ENCODE measurements around the gene MORN1.

MORN1 gene

DNA sequence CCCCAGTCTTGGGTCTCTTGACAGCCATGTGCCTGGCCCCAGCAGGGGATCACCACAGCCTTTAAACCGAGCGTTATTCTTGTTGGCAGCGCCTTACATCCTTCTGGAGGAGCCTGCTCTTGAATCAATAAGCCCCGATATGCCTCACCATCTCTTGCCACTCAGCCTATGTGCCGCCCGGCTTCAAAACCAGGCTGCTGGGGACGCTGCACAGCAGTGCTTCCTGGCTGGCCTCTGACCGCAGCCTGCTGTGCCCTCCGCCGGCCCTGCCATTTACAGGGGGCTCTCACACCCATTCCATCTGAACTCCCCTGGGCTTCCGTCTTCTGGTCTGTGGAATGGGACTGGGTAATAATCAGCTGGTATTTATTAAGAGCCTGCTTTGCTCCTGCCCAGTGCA is 24.0 kb upstream of the MORN1 start:
- H3K9me3 ChIP-seq (ENCODE audit: control insufficient read depth, low read length), result no peaks in the 10 kb centered on the region
- TF ChIP-seq, protein P1, sequence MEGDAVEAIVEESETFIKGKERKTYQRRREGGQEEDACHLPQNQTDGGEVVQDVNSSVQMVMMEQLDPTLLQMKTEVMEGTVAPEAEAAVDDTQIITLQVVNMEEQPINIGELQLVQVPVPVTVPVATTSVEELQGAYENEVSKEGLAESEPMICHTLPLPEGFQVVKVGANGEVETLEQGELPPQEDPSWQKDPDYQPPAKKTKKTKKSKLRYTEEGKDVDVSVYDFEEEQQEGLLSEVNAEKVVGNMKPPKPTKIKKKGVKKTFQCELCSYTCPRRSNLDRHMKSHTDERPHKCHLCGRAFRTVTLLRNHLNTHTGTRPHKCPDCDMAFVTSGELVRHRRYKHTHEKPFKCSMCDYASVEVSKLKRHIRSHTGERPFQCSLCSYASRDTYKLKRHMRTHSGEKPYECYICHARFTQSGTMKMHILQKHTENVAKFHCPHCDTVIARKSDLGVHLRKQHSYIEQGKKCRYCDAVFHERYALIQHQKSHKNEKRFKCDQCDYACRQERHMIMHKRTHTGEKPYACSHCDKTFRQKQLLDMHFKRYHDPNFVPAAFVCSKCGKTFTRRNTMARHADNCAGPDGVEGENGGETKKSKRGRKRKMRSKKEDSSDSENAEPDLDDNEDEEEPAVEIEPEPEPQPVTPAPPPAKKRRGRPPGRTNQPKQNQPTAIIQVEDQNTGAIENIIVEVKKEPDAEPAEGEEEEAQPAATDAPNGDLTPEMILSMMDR (IDR thresholded peaks at IDR 0.05), result no peak
- H3K4me2 ChIP-seq (ENCODE audit: low read length), result no peak overlapping the region
- no peaks in the 10 kb centered on the region for H3K27me3 ChIP-seq (ENCODE audit: control insufficient read depth, insufficient read depth, low read length)
- H3K4me1 ChIP-seq, result no peaks in the 10 kb centered on the region
- H2AFZ ChIP-seq, result no peak overlapping the region
- H3K79me2 ChIP-seq, result no peaks in the 10 kb centered on the region
- H3K27ac ChIP-seq, result no peak overlapping the region
- no peak overlapping the region for H3K9ac ChIP-seq
- H3K36me3 ChIP-seq (ENCODE audit: control insufficient read depth, insufficient read depth, low read length), result no peaks in the 10 kb centered on the region
- no peak overlapping the region for H3K4me3 ChIP-seq (ENCODE audit: low read depth, low read length)

DNA sequence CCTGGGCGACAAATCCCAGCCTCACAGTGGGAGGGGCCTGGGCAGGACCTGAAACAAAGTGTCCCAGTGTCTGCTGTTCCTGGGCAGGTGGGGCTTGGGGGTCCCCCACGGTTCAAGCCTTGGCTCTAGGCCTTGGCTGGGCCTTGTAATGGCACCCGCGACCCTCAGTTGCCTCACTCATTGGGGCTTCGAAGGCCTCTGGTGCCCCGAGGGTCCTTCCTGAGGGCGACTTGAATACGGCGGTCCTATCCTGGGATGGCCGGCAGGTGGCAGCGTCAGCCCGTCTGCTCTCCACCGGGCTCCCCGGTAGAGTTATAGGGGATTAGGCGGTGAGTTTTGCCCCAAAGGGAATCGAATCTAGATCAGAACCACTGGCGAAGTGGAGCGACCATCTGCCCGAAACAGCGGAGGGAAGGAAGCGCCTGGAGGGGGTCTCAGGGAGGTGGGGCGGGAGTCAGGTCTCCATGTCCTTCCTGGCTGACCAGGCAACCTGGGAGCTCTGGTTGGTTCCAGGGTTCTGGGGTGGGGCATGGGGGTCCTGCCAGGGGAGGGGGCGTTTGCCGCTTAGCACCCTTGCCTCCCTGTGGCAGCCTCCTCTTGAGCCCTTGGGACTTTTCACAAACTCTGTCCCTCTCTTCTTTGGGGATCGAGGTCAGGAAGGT is 23.1 kb upstream of the MORN1 start:
- H3K4me1 ChIP-seq, result no peaks in the 10 kb centered on the region
- H3K36me3 ChIP-seq (ENCODE audit: control insufficient read depth, insufficient read depth, low read length), result no peaks in the 10 kb centered on the region
- peak overlapping the region; percentile 64 for H3K27ac ChIP-seq
- TF ChIP-seq, protein P1 (IDR thresholded peaks at IDR 0.05), result peak; percentile 83
- H3K4me2 ChIP-seq (ENCODE audit: low read length), result peak overlapping the region; percentile 91
- no peaks in the 10 kb centered on the region for H3K79me2 ChIP-seq
- no peak overlapping the region for H3K4me3 ChIP-seq (ENCODE audit: low read depth, low read length)
- no peak overlapping the region for H3K9ac ChIP-seq
- H3K27me3 ChIP-seq (ENCODE audit: control insufficient read depth, insufficient read depth, low read length), result no peaks in the 10 kb centered on the region
- H2AFZ ChIP-seq, result peak overlapping the region; percentile 54
- no peaks in the 10 kb centered on the region for H3K9me3 ChIP-seq (ENCODE audit: control insufficient read depth, low read length)

DNA sequence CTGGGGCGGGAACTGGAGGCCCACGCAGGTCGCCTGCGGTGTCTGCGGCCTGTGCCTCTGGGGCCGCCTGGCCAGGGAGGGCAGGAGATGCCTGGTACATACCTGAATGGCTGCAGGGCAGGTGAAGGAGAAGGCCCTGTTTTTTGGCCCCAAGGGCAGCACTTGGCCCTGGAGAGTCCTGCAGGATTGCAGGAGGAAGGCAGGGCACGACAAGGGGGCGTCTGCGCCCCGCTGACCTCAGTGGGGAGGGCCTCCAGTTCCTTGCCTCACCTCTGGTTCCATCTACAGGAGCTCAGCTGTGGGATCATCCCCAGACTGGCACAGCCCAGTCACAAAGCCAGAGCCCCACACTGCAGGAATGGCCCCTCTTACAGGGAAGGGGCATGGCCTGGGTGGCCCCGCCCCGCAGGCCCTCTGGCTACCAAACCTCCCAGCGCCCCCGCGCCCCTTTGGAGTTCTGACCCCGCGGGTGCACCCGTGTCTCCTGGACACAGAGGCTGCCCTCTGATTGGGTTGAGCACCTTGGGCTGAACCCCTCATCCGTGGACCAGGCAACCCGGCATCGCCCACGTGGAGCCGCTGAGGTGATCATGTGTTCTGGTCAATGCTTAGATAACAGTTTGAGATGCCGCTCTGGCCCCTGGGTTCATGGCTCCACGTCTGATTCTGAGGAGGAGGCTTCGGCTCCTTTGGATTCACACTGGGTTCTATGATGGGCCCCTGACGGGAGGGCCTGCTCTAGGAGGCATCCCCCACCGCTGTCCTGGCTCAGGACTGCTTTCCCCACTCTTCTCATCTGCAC is 22.3 kb upstream of the MORN1 start:
- no peak overlapping the region for H3K9ac ChIP-seq

DNA sequence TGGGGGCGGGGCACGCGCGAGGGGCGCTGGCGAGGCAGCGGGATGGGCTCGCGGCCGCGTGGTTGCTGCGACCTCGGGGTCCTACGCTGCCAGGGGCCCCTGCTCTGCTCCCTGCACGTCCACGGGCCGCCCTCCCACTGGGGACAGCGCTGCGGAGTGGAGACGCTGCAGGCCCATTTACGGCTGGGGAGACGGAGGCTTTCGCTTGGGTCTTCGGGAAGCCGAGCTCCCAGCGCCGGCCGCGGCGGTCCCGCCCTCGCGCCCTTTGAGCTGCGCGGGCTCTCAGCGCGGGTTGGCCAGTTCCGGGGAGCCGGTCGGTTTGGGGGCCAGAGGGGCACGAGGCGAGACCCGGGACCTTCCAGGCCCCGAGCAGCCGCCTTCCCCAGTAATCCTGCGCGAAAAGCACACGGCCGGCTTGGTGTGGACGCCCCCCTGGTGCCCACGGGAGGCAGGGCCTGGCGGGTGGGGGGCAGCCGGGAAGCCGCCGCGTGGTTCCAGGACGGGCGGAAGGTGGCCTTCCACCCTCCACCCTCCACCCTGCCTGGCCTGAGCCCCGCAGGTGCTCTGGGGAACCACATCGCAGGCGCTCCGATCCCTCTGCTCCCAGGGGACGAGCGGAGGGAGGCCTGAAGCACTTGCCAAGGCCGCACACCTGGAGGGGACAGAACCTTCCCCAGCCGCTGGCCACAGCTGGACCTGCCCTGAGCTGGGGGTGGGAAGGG is 21.6 kb upstream of the MORN1 start:
- TF ChIP-seq, protein P1 (IDR thresholded peaks at IDR 0.05), result no peak
- H3K4me2 ChIP-seq (ENCODE audit: low read length), result peak overlapping the region; percentile 91
- H3K27ac ChIP-seq, result peak overlapping the region; percentile 64
- H2AFZ ChIP-seq, result peak overlapping the region; percentile 61
- no peaks in the 10 kb centered on the region for H3K36me3 ChIP-seq (ENCODE audit: control insufficient read depth, insufficient read depth, low read length)
- no peaks in the 10 kb centered on the region for H3K9me3 ChIP-seq (ENCODE audit: control insufficient read depth, low read length)
- no peak overlapping the region for H3K9ac ChIP-seq
- no peaks in the 10 kb centered on the region for H3K27me3 ChIP-seq (ENCODE audit: control insufficient read depth, insufficient read depth, low read length)
- peak overlapping the region; percentile 72 for H3K4me3 ChIP-seq (ENCODE audit: low read depth, low read length)
- no peaks in the 10 kb centered on the region for H3K4me1 ChIP-seq
- no peaks in the 10 kb centered on the region for H3K79me2 ChIP-seq

More for the DNA sequence above, 22.3 kb upstream of the MORN1 start:
- H3K4me2 ChIP-seq (ENCODE audit: low read length), result peak overlapping the region; percentile 91
- no peaks in the 10 kb centered on the region for H3K9me3 ChIP-seq (ENCODE audit: control insufficient read depth, low read length)
- TF ChIP-seq, protein P1 (IDR thresholded peaks at IDR 0.05), result no peak
- no peaks in the 10 kb centered on the region for H3K36me3 ChIP-seq (ENCODE audit: control insufficient read depth, insufficient read depth, low read length)
- H3K79me2 ChIP-seq, result no peaks in the 10 kb centered on the region
- peak overlapping the region; percentile 64 for H3K27ac ChIP-seq
- H3K4me1 ChIP-seq, result no peaks in the 10 kb centered on the region
- H3K4me3 ChIP-seq (ENCODE audit: low read depth, low read length), result peak overlapping the region; percentile 72
- no peaks in the 10 kb centered on the region for H3K27me3 ChIP-seq (ENCODE audit: control insufficient read depth, insufficient read depth, low read length)
- H2AFZ ChIP-seq, result no peak overlapping the region

Data from parathyroid adenoma (tissue), 2 donors.